ENCODE measurements around the gene C6orf132.
A peak's percentile ranks its signal among the peaks of the same experiment; 100 is the strongest.
"Not testable (repeated sequence)": the region's sequence is repeated elsewhere in the genome, so short reads cannot be mapped to it uniquely, and the experiment has no call there.

The C6orf132 gene, protein sequence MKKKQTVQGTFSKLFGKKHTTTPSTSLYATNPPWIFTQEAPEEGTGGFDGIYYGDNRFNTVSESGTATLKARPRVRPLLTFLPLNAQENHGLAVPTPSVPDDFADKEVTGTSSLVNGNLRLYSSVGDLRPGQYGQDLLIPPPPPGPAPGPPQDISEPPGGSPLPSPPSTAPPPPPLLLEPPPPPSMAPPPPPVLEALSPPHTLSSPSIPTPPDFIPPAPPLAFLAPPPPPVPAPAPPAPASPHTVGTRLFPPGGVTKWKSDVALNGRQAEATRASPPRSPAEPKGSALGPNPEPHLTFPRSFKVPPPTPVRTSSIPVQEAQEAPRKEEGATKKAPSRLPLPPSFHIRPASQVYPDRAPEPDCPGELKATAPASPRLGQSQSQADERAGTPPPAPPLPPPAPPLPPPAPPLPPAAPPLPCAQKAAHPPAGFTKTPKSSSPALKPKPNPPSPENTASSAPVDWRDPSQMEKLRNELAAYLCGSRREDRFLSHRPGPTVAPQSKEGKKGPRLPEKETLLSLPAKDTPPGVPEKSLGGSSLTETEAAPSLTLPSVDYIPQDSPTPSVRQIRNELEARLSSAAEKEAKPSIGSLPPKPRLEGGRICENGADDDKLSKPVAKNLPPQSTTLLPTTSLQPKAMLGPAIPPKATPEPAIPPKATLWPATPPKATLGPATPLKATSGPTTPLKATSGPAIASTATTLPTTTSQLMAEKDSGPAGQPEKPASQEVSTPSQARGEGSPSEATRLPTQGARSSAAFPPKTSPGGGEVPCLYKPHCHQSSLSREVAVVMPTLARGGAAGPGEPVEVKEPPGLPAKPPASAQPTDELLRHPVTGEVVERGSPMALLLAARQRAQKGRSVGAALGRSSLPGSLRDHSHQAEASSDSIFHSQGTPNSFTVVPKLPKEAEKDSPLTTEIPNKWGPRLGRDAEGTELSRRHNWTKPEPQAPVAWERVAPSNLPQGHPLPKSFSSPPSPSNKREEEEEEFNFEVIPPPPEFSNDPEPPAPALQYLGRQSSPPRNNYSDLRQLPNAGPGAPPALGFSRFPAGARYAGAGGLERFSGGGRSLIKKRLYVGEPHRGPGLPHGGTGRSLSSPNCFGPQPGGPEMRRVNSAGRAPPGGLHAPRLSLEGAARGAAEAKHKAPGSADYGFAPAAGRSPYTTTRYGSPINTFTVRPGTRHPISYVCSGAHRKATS

DNA sequence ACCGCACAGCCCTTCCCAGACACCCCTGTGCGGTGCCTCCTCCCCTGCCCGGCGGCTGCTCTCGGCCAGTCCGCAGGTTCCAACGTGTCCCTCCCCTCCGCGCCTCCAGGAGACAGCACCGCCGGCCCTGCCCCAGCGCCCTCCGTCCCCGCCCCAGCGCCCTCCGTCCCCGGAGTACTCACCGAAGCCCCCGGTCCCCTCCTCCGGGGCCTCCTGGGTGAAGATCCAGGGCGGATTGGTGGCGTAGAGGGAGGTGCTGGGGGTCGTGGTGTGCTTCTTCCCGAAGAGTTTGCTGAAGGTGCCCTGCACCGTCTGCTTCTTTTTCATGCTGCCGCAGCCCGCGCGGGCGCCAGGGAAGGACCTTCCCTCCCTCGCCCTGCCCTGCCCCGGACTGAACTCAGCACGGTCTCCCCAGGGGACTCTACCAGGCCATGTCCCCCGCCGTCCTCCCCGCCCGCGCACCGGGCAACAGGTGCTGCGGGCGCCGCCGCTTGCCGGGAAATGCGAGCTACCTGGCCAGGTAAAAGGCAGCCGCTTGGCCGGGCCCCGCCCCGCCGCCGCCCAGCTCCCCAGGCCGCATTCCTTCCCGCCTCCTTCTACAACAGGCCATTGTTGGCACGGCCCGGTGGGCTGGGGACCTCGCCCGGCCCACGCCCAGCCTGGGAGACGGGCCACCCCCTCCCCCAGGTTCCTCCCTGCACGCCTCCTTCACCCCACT is at the start of gene C6orf132:
Gene C6orf132, minus strand, starts transcription at position 503 of the 718 bp plus-strand sequence. Its CDS starts 176 bp downstream, at position 327.
- no peak for DNase-seq

DNA sequence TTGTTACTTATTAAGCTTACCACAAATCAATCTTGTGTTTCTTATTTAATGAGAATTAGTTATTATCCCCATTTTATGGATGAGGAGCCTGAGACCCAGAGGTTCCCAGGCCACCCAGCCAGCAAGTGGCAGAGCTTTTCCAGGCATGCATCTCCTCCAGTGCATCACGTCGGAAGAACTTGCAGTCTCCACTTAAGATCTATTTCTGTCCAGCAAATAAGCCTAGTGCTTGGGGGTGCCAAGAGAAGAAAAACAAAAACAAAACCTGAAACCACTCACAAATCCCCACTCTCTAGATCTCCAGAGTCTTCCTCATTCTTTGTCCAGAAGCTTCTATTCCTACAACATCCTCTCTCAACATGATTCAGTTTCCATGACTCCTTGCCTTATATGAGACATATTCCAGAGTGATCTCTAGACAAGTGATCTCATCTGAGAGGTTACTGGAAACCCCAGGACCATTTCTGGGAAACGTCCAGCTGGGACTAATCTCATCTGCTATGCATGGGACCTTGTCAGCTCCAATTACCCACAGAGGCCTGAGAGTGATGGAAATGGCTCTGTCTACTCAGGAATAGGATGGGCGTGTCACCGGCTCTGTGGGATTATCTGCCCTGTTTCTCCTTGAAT is 48.2 kb upstream of the C6orf132 start:
- DNase-seq = no peak

DNA sequence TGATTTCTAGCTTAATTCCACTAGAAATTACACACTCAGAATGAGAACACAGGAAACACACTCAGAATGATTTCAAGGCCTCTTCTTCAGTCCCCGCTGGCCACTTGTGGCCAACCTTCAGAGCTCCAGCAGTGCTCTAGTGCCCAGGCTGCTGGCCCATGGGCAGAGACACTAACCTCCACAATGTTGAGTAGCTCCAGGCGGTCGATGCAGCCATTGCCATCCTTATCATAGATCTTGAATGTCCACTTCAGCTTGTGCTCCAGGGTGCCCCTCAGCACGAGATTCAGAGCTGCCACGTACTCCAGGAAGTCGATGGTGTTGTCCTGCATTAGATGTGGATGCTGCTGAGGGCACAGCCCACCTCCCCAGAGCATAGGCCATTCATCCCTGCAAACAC is 46.0 kb upstream of the C6orf132 start:
- DNase-seq = no peak

DNA sequence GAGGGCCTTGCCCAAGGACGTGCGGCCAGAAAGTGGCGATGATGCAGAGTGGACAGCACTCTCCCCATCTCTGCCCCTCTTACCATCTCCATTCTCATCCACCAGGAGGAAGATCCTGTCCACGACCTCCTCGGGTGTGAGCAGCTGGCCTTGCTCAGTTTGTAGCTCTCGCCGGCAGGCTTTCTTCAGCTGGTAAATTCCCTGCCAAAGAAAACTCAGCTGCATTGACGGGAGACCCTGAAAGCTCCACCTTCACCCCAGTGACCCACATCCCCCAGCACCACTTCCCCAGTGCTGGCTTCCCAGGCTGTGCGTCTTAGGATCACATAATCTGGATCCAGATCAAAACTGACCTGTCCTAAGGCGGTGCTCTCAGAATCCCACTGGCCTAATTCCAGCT is 43.2 kb upstream of the C6orf132 start:
- no peak for DNase-seq

DNA sequence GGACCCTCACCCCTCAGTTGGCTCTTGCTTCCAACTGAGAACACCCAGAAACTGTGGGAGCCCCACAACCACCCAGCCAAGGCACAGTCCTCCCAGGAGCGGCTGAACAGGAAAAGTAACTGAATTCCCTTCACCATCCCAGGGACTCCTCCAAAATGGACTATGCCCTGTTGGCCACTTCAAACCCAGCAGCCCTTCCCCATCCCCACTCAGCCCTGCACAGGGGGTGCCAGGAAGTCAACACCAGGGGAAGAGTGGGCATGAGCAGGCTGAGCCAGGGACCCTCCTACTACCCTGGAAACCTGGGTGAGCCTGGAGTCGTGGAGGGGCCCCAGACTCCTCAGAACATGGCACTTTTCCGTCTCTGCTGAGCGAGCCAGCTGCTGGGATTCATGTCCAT is 42.1 kb upstream of the C6orf132 start:
- DNase-seq = no peak

DNA sequence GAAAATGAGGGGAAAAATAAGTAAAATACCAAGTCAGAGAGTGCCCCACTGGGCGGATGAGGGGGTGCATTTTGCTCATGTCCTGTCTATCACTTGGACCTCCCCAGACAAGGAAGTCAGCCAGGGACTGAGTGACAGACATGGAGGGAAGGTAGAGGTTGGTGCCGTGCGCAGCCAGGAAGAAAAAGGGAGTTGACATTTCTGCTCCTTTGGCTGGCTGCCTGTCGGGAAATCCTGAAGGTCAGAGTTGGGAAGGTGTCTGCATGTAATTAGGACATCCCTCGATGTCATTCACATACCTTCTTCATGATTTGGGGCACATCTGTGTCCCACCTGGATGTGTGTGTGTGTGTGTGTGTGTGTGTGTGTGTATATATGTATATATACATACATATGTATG is 39.7 kb upstream of the C6orf132 start:
- DNase-seq = no peak

DNA sequence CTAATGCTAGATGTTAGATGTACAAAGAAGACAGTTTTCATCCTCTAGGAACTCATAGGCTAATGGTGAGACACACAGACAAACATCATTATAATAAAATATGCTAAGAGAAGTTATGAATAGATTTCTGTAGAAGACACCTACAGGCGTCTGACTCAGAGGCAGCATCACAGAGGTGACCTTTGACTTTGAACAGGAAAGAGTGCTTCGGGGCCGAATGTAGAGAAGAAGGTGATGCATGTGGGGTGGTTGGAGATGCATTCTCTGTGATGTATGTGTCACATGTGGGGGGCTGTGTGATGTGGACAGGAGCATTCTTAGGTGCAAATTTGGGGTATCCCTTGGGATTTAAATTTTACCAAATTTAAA is 37.5 kb upstream of the C6orf132 start:
- DNase-seq = no peak

DNA sequence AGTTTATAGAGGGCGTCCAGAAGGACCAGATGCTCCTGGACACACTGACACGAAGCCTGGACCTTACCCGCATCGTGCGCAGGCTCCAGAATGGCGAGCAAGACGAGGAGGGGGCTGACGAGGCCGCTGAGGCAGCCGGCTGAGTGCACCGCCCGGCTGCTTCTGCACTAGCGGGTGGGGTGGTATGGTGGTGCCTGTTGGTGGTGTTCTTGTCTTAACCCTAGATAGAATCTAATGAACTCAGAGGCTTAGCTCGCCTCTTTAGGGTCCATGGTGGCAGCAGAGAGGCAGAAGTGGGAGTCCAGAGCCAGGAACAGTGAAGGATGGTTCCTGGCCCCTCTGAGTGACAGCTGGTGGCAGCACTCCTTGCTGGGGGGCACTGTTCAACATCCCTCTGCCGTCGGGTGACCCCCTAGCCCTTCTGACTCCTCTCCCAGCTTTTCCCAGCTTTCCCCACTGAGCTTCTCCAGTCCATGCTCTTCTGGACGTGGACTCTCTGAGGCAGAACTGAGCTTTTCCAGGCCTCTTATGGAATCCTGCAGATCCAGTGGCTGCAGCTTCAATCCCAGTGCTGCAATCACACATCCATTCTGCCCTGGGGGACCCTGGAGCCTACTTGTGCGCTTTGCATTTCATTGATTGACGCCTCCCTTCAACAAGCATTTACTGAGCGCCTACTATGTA is 37.0 kb upstream of the C6orf132 start:
- DNase-seq = no peak

DNA sequence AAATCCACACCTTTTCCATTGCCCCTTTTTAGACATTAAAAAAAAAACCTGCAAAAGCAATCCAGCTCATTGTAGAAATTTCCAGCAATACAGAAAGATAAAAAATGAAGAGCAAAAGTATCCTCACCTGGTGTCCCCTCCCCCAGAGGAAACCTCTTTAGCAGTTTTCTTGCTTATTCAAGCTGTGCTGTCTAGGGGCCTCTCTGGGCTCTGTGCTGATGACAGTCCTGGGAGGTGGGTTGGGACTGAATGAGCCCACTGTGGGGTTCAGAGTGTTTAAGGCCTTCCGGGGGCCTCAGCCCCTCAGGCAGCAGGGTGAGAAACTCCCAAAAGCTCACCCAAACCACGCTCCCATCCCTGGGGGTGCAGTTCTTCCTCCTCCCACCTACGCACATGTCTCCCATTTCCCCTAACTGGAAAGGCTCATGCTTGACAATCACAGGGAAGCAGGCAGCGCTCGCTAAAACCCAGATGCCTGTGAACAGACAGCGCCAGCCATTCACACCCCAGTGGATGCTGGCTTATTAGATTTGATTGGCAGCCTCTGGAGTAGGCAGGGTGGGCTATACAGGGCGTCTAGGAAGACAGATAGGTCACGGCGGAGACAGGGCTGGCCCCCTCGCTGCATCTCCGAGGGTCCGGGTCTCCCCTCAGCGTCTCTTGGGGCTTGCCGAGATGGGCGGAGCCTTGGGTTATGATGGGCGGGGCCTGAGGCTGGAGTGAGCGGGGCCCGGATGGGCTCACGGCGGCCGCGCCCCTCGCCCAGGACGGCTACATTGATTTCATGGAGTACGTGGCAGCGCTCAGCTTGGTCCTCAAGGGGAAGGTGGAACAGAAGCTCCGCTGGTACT is 35.3 kb upstream of the C6orf132 start:
- DNase-seq = no peak

DNA sequence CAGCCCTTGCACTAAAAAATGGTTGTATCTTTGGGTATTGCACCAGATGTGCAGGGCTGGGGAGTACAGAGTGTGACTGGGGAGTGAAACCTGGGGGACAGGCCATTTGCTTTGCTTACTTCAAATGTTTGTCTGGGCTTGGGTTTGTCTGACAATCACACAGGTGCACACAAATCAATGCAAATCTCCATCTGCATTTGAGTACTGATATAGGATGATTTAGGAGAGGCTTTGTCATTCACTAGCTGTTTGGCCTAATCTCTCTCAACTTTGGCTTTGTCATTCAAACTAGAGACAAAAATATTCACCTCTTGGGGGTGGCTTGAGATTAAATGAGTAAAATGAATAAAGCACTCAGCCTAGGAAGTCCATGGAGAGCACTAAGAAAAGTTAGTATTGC is 34.6 kb upstream of the C6orf132 start:
- no peak for DNase-seq

DNA sequence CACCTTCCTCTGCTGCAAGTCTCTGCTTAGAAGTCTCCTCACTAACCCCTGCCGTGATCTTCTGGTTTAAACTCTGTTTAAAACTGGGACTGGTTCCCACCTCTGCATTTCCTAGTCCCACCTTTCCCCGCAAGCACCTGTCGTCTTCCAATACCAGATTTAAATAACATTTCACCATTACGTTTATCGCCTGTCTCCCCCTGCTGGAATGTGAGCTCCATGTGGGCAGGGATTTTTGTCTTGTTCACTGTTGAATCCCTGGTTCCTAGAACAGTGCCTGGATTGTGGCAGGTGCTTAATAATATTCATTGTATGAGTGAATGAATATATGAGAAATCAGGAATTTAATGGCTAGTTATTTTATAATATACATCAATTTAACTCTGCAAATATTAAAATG is 33.4 kb upstream of the C6orf132 start:
- DNase-seq = no peak

DNA sequence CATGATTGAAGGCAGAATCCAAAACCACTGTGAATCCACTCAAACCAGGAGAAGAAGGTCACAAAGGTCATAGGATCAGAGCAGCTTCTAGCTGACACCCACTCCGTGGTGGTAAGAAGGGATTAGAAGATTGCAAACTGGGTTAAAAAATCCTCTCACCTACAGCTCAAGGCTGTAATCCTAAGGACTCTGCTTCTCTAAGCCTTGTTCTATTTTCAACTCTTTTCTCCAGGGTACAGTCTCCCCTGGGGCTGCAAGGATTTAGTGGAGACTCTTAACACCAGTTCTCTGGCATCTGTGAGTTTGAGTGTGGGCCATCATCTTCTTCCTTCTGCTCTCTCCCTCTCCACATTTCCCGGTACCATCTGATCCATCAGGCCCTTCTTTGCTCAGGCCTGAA is 30.7 kb upstream of the C6orf132 start, which contains the start of gene GUCA1A:
Gene GUCA1A, plus strand, starts transcription at position 264 of the 400 bp plus-strand sequence. CDS start 250 bp downstream, outside the sequence.
- DNase-seq = no peak

DNA sequence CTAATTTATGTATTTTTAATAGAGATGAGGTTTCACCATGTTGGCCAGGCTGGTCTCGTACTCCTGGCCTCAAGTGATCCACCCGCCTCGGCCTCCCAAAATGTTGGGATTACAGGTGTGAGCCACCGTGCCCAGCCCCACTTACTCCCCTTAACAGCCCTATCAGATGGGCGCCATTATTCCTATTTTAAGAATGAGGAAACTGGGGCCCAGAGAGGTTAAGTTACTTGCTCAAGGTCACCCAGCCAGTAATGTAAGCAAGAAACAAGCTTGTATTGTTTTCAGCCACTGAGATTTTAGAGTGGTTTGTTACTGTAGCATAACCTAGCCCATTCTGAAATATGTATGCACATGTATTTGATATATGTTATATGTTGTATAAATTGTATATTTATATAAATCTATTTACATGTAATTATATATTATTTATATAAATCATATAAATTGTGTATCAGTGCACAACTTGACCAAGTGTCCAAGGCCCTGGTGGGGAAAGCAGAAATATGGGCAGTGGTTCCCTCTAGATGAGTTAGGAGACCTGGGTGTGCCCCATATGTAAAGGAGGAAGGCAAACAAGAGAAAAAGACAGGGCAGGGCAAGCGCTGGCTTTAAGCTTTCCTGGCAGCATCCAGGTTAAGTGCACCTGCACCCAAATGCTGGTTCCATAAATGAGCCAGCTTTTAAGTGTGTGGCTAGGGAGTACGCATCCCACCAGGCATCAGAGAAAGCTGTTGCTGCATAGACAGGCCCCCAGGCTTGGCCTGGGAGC is 29.6 kb upstream of the C6orf132 start:
- no peak for DNase-seq

DNA sequence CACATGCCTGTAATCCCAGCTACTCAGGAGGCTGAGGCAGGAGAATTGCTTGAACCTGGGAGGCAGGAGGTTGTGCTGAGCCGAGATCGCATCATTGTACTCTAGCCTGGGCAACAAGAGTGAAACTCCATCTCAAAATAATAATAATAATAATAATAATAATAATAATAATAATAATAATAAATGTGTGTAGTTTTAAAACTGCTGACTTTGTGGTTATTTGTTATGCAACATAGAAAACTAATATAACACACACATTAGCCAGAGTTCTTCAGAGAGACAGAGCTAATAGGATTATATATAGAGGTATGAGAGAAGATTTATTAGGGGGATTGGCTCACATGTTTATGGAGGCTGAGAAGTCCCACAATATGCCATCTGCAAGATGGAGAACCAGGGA is 27.4 kb upstream of the C6orf132 start:
- DNase-seq = not testable (repeated sequence)

DNA sequence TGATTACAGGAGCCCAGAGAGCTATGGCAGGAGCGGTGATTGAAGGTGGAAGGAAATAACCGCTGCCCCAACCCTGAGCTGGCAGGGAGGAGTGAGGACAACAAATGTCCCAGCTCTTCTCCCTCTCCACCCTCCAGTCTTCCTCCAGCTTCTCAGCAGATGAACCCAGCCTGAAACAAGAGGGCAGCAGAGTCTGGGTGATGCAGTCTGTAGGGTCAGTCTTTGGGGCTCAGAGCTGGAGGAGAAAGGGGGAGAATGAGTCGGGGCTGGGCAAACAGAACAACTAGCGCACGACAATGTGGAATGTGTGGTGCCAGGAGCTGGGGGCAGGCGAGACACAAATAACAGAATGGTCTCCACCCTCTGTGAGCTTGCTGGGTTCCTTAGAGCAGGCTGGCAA is 26.2 kb upstream of the C6orf132 start:
- DNase-seq = no peak

DNA sequence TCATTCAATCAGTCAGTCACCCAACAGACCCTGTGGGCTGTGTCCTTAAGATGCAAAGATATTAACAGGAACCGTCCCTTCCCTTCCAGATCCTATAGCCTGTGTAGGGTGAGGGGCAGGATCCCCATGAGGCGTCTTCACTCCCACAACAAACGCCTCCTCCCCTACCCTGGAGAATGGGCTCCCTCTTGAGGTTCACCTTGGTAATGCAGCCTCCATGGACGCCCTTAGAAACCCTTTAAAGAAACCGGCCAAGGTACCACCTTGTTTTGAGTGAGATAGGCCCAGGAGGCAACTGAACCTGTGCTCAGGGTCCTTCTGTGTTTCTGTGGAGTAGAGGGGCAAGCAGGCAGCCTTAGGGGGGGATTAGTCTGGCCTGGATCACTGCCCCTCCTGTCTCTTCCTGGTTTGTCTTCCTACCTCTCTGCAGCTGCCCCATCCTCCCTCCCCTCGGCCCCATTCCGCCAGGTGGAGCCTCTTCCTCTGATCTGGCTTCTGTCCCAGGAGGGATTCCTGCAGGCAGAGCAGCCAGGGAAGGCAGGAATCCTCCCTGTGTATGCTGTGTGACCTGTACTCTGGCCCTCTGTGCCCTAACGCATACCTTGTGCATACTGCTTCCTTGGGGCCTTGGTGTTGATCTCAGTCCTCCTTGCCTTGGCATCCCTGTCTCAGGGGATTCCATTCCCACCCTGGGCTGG is 24.2 kb upstream of the C6orf132 start:
- peak; percentile 39 for DNase-seq

DNA sequence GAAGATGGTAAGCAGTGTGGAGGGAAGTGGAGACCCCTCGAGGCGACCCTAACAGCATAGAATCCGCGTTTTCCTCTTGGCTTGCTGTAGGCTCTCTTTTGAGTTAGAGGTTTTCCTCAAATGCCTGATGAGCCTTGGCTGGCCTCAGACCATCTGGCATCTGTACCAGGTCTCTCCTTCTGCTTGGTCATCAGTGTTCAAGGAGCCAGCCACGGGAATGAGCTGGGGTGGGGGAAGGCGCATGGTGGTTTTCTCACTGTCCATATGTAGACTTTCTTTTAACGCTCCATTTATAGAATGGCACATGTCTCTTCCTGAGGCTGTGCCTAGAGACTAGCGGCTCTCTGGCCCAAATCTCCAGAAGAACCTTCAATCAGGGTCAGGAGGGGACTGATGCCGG is 22.6 kb upstream of the C6orf132 start:
- DNase-seq = no peak

DNA sequence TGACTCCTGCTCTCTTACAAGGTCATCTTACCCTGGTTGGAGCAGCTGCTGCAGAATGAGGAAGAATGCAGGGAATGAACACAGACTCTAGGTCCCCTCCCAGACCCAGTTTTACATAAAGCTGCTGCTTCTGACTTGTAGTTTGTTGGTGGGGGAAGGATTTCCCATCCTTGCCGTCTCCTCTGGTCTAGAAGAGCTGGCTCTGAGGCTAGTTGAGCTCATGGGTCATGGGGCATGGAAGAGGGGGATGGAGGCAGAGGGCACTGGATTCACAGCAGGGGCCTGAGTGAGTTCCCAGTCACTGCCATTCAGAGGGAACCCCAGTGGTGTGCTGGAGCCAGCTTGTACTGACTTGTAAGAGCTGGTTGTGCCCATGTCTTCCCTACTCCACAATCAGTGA is 21.6 kb upstream of the C6orf132 start:
- no peak for DNase-seq

DNA sequence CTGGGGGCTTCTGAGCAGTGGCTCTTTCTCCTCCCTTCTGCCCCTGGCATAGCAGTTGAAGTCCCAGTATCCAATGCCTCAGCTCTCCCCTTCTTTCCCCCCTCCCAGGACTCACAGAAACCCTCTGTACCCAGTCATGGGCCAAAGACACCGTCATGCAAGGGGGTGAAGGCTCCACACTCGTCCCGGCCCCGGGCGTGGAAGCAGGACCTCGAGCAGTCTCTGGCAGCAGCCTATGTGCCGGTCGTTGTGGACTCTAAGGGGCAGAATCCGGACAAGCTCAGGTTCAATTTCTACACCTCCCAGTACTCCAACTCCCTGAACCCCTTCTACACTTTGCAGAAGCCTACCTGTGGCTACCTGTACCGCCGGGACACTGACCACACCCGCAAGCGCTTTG is 20.4 kb upstream of the C6orf132 start:
- DNase-seq = no peak

Data from NK-92 treated with Interleukin-12 subunit alpha and Interleukin-12 subunit beta, amount 100 ng/mL, for 24 hours (cell line).